DMS79 treated with DMSO at 0.1 percent for 48 hours (cell line): ENCODE measurements around the gene PLAC1.
A peak's percentile ranks its signal among the peaks of the same experiment; 100 is the strongest.

Source experiments
- DNase-seq: peaks from one replicate; lab custom pipeline; 2025; lab: John Stamatoyannopoulos, UW

PLAC1 gene, protein sequence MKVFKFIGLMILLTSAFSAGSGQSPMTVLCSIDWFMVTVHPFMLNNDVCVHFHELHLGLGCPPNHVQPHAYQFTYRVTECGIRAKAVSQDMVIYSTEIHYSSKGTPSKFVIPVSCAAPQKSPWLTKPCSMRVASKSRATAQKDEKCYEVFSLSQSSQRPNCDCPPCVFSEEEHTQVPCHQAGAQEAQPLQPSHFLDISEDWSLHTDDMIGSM

DNA sequence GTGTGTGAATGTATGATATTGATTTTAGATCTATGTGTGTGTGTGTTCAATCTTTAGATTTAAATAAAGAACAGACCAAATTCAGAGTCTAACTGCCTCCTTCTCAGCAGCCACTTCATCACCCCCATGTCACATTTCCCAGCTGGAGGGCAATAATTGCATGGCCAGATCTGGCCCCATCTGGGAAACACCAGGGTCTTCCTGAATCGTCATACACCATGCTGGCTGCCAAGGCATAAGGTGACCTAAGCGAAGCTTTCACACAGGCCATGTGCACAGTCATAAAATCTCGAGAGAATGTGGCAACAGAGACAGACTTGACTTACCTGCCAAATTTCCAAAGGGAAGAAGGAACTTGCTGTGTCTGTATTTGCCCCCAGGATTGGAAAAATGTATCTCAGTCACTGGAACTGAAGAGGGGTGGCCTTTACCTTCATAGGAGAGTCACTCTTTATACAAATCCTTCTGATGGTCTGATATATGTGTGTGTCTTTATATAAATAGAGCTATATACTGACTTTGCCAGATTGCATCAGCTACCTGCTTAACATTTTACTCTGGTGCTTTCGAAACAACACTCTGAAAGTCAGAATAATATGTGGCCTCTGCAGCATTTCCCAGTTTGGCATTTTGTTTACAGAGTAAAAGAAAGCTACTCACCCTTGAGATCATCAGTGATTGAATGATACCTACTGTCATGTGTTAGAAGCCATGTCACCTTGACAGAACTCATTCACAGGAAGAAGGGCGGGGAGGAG is at the start of gene PLAC1:
TSS of gene PLAC1 (minus strand) at position 470 of the 758 bp plus-strand sequence. CDS start 91,789 bp downstream, outside the sequence.
- no peak for DNase-seq

DNA sequence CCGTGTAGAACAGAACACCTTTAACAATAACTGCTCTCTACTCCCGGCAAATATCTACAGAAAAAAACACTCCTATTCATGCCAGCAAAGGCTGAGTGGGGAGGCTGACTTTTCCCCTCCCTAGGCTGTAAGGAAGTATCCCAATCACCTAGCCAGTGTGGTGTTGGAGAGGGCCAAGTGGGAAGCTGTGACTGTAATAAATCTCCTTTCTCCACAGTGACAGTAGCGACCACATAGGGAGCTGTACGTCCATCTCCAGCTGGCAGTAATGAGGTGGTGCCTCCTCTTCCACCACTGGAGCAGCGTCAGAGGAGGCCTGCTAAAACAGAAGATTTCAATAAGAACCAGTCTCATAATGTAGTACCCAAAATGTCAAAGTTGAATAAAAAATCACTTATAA is 47.9 kb upstream of the PLAC1 start:
- no peak for DNase-seq

DNA sequence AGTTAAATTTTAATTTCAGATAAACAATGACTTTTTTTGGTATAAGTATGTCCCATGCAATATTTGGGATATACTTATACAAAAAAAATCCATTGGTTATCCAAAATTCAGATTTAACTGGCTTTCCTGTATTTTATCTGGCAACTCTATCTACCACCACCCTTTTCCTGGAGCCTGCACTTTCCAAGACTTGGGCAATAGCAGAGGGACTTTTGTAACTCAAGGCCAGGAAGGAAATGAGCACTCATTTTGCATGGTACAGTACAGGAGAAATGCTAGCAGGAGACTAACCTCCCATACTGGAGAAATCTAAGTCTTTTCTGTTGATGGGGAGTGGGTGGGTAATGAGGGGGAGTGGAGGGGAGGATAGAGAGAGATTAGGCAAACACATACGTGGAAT is 37.7 kb upstream of the PLAC1 start:
- DNase-seq = no peak

DNA sequence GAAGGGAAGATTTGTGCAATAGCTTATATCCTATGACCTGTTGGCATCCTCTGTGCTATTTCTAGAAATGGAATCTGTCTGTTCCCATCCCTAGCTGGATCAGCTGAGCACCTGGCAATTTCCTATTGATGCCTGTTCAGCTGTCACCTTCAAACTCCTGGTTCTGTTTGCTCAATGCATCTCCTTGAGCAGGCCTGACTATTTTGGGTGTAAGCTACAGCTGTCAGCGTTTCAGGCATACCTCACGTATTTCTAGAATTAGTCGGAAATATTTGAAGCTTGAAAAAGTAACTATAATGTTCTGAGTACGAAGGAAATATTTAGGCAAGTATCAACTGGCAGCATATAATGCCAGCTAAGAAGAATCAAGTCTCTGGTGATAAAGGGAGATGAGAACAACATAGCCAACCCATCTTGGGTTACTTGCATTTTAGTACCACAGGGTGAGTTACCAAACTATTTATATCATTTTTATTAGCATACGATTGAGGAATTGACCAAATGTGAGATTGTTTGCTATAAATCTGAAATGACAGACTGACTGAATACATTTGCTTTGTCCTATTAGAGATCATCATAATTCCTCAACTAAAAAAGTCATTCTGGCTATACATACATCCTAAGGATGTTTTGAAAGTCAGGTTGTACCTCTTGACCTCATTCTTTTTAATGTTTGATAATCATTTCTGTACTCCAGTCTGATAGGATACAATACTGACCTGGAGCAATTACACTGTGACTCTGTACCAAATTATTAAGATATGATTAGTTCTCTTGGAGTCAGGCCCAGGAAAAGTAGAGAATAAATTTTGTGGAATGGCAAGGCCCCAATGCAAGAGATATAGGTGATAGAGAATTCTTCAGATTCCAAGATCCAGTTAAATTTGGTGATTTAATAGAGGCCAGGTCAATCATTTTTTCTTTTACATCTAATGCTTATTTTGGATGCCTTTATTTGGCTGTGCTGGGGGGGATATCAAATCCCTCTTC is 36.4 kb upstream of the PLAC1 start:
- no peak for DNase-seq

DNA sequence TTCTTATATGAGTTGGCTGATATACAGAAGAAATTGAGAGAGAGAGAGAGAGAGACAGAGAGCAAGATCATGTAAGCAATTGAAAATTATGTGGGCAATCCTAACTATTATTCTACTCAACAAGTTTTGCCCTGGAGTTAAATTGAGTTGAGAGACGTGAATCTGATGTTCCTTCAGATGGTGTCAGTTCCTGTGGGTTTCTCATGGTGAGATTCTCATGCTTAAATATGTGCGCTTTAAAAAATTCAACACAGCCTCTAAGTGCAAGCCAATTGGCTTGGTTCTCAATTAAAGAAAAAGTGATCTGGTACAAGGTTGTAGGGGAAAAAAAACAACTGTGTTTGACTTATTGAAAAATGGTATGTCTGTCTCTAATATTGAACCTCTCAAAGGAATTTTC is 35.4 kb upstream of the PLAC1 start:
- DNase-seq = no peak

DNA sequence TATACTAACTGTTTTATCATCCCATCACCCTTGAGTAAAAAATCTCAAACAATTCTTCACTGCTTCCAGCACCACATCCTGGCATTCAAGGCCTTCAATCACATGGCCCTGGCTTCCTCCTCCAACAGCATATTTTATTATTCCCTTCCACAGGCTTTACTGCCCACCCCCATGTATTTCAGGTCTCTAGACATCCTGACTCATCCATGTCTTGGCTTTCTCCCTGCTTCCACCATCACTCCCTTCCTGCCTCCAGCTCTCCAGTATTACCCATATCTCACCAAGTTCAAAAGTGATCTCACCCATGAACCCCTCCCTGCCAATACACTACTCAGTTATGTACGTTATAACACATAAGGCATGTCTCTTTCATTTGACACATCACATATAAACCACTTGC is 34.7 kb upstream of the PLAC1 start:
- no peak for DNase-seq

DNA sequence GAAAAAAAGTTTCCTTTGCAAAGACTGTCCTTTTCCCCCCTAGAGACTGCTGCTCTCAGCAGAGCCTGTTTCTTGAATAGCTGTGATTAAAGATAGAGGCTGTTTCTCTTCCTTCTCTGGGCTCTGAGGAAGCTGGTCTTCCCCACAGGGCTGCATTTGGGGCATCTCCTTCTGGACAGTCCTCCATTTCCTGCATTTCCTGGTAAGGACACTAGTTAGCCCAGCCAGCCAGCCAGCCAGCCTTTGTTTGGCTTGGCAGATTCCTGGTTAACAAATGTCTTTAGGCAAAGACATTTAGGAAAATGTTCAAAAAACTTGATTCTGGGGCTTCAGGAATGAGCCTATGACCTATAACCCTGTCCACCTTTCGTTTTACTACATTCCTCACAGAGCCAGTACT is 34.0 kb upstream of the PLAC1 start:
- DNase-seq = no peak

DNA sequence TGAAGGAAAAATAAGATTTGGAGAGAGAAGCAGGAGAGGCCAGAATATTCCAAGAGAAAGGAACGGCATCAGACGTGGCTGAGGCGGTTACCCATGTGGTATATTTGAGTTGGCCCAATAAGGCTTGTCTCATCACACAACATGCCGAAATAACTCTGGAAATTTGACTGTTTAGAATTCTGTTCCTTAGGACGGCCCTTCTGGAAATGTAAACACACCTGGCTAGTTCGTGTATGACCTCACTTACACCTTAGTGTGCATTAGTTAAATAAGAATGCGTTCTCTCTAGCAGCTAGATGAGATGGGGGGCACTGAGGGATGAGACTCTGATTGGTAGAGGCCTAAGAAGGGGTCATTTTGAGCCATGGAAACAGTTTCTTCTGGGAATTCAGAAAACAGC is 33.2 kb upstream of the PLAC1 start:
- no peak for DNase-seq

DNA sequence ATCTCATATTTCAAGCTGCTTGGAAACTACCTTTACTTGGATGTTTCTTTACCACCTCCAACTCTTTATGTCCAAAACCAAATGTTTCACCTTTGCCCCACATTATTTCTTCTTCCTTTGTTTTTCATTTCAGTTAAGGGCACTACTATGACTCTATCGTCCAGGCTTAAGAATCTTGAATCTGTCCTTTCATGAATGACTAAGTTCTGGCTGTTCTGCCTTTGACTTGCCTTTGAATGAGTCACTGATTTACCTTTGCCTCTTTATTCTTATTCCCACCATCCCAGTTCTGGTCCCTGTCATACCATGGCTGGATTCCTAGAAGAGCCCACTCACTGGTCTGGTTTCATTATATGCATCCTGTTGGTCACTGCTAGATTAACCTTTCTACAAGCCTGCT is 30.6 kb upstream of the PLAC1 start:
- no peak for DNase-seq

DNA sequence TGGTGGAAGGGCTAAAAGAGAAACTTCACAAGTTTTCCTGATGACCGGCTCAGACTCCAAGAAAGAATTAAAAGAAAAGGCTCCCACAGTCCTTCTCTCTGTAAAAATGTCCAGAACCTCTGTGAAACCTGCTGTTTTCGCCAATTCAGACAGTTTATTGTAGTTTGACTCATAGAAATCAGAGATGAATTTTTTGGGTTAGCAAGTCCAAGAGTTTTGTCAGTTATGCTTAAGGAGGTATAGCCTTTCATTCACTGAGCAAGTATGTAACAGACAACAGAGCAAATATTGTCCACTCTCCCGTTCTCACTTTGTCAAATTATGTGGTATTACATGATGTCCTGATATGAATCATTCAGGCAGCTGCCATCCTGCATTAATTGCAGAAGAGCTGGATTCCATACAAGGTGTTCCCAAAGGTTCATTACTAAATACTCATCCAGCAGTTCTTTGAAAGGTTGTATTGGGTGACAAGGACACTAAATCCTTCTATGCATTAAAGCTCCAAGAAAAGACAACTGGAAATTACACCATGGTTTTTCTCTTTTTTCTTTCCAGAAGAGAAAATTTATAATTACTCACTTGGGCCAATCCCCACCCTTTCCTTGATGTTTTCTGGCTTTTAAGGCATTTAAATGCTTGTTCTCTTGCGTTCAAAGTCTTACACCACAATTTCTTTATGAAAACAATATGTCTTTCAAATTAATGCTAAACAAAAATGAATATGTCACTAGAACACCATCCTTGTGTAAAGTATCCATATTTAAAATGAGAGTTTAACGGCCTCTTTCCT is 30.0 kb upstream of the PLAC1 start:
- DNase-seq = no peak

DNA sequence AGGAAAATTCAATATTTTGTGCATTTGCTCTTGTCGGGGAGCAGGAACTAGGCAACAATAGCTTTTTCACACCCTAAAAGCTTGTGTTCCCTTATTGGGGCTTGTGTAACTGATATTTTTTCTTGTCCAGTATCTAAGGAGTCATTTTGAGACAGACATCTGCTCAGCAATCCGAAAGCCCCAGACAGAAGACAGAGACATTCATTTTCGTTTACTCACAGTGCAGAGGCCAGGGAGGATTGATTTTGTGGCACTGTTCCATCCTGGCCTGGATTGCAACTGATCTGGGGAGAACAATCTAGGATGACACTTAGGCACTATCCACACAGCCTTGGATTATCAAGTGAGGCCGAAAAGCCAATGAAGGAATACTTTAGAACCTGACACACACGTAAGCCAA is 27.4 kb upstream of the PLAC1 start:
- no peak for DNase-seq

DNA sequence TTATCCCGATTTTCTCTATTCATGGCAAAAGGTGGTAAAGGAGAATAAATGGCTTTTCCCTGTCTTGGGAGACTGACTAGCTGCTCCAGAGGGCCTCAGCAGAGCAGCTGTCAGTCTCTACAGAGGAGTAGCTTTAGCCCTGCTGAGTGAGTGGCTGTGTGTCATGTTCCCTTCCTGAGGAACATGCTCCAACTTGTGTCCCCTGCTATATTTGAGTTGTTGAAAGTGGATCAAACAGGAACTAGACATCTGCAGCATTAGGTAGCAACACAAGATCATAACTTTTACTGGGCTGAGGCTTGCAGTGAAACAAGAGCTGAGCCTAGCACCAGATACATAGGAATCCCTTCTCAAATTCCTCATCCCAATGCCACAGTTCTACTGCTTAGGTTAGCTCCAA is 26.7 kb upstream of the PLAC1 start:
- no peak for DNase-seq

DNA sequence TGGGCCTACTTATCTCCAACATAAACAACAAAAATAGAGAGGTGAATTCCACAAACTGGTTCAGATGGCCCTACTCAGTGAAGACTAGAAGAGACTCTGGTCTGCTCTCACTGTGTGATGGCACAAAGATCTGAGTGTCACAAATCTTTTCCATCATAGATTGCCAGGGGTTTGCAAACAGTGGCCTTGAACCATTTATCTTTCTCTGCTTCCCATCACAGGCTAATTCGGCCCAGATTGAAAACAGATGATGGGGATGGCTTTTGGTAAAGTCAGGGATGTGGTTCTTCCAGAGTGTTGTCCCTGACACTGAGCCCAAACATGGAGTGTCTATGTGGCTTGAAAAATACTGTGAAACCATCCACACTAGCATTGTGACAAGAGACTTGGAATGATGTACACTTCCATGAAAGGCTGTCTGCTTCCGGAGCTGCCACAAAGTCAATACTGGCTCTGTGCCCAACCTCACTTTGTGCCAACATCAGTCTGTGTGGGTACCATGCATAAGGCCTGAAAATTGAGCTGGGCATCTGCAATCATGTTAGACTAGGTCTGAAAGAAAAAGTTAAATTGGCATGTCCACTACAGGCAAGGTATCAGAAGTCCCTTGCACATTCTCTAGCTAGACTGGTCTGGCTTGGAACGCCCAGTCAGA is 25.2 kb upstream of the PLAC1 start:
- DNase-seq = peak; percentile 24

DNA sequence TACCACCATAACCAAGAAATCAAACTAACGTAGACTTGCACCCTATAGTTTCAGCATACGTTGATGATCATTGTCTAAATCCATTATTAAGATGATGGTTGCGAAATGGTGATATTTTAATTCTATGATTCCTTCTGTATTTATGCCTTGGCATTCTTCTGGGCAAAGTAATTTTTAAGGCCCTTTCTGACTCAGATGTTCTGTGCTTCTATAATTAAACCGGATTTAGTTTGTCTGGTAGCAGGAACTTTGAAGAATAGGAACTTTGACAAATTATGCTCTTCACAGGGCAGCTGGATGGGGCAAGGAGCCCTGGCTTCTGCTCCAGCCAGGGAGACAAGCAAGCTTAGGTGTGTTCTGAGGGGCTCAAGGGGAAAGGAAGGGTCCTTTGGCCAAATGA is 23.8 kb upstream of the PLAC1 start:
- no peak for DNase-seq

DNA sequence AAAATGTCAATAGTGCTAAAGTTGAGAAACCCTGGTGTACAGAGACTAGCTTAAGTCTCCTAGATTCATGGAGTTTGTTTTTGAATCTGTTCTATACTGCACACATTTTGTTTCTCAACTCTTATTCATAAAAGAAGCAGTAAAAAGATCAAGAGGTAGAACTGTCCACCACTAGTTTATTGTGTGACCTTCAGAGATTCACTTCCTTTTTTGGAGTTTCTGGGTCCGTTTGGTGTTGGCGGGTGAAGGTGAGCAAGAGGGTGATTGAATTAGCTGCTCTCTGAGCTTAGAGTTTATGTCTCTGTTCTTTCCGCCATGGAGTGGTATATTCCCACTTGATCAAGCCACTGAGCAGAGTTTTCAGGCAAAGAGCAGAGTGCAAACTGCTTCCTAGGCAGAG is 21.4 kb upstream of the PLAC1 start:
- no peak for DNase-seq

DNA sequence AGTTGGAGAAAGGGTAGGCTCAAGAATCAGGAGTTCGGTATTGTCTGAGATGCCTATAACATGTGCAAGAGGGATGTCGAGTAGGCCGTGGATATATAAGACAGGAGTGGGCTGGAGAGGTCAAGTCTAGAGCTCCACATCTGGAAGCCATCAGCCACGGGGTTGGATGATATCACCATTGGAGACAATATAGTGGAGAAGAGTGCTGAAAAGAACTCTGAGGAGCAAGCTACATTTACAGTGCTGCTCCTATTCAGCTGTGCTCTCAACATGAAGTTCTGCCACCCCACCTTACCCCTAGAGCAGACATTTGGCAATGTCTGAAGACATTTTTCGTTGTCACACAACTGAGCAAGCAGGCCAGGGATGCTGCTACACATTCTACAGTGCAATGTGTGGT is 20.9 kb upstream of the PLAC1 start:
- no peak for DNase-seq

DNA sequence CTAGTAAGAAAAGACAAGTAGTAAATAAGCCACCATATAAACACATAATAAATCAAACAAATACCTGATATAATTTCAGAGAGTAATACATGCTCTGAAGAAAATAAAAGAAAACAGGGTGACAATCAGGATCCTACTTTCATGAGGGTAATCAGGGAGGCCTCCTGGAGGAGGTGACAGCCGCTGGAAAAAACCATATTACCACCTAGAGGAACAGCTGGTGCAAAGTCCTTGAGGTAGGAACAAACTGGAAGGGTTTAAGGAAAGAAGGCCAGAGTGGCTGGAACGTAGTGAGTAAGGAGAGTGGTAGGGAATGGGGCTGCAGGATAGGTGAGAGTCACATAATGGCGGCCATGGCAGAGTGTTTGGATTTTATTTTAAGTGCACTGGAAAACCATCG is 19.1 kb upstream of the PLAC1 start:
- DNase-seq = no peak

DNA sequence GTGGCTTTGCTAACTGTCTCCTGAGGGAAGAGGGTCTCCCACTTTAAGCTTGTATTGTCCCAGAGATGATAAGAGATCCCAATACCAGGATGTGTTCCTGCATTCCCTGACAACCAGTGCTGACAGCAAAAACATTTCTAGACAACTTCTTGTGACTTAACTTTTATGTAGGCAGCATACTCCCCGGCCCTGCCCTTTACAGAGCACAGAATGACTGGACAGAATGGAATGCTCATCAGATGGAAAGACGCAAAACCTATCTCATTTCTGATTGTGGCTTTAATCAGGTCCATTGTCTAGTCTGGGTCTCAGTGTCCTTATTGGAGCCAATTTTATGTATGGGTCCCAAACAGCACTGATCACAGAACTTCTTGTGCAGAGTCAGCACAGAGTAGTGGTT is 18.2 kb upstream of the PLAC1 start:
- no peak for DNase-seq

DNA sequence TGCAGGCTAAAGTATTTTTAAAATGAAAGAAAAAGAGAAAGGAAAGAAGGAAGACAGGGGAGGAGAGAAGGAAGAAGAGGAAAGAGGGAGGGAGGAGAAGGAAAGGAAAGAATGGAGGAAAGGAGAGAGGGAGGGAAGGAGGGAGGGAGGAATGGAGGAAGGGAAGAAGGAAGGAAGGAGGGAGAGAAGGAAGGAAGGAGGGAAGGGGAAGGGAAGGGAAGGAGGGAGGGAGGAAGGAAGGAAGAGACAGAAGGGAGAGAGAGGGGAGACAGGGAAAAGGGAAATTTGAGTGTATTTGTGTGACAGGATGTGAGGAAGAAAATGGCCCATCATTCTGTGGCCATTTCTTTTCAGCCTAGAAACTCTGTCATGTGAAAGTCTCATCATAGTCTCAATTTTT is 14.9 kb upstream of the PLAC1 start:
- DNase-seq = no peak

DNA sequence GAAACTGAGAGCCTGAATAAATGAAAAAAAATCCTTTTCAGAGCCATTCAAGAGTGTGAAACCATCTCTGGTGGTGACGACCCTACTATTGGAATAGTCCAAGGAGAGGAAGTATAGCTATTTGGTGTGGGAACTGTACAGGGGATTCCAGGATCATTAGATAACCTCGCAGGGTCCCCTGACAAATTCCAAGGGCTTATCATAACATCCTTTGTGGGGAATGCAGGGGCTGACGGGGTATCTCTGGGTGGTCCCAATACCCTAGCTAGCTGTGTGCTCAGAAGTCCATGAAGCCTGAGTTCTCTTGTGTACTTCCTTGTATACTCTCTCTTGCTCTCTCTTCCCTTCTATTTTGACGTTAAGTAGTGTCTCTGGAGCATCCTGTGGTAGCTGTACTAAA is 13.8 kb upstream of the PLAC1 start:
- DNase-seq = no peak

DNA sequence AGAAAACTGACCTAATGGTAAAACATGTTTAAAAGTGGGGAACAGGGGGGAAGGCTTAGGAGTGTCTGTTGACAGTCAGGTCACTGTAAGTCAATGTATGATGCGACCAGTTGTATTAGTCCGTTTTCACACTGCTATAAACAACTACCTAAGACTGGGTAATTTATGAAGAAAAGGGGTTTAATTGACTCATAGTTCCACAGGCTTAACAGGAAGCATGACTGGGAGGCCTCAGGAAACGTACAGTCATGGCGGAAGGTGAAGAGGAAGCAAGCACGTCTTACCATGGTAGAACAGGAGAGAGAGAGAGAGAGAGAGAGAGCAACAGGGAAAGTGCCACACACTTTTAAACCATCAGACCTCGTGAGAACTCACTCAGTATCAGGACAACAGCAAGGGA is 13.0 kb upstream of the PLAC1 start:
- DNase-seq = no peak
